Measurements from ENCODE around the gene ADGRB2. TPM values are rescaled to one million over a fixed set of nuclear protein-coding genes. Genes with fewer than 3 reads are reported as not detected.

The ADGRB2 gene

Small RNAs within 50 kb of the gene (small RNA-seq; reads per million reads assigned to genes)
- not detected for gene MIR4254 (ENCODE audit: low read depth)

Measured in mesenchymal stem cell (in vitro differentiated cells and primary cell).